HG03175 (cell line): Measurements from ENCODE around the gene UNKL.

Experiments
- ATAC-seq: cut with Tn5 transposase; IDR thresholded peaks from one replicate; pipeline ENCODE4 v1.9.1; 2021; ENCODE audit warnings: mild to moderate bottlenecking, moderate library complexity; ENCODE audit not compliant: unreplicated experiment

The UNKL gene

DNA sequence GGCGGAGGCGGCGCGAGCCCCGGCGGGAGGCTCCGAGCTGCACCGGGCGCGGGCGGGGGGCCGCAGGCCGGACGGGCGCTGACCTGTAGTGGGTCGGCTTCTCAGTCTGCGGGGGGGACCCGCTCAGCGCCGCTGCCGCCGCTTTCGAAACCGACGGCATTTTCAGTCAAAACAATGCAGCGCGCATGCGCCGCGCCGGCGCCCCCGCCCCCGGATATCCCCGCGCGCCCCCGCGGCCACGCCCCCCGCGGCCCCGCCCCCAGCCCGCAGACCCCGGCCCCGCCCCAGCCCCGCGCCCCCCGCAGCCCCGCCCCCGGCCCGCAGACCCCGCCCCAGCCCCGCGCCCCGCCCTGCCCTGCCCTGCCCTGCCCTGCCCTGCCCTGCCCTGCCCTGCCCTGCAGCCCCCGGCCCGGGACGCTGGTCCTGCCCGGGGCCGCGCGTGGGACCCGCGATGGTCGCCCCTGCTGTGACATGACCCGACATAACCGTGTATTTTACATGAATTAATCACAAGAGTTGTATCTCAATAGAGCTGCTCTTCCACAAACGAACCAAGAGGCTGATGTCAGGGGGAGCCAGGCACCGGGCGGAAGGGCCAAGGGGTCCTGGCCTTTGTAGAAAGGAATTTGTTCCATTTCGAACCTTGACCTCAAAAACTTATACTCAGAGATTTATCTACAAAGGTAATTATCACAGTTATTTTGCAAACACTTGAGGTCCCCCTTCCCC, at the start of gene UNKL:
TSS of gene UNKL (minus strand) at position 173 of the 729 bp plus-strand sequence. CDS start at position 160, 13 bp downstream.
- ATAC-seq: peak; percentile 56

- no peak for ATAC-seq
These were observed 46.6 kb upstream of the UNKL start for GRCh38 chr16:1461146-1461545.

- ATAC-seq: no peak
These were observed 46.2 kb upstream of the UNKL start for GRCh38 chr16:1460602-1461138.

DNA sequence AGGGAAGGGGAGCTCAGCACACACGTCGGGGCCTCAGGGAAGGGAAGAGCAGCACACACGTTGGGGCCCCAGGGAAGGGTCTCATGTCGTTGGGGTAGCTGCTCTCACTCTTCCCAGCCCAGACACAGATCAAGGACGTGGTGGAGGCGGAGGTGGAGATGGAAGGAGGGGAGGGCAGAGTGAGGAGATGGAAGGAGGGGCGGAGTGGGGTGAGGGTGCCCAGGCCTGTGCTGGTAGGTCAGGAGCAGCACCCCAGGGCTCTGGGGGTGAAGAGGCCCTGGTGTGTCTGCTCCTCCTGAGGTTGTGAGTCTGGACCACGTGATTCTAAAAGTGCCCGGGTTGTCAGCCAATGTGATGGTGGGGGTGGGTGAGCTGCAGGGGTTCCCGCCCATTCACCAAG, 45.5 kb upstream of the UNKL start:
- no peak for ATAC-seq

DNA sequence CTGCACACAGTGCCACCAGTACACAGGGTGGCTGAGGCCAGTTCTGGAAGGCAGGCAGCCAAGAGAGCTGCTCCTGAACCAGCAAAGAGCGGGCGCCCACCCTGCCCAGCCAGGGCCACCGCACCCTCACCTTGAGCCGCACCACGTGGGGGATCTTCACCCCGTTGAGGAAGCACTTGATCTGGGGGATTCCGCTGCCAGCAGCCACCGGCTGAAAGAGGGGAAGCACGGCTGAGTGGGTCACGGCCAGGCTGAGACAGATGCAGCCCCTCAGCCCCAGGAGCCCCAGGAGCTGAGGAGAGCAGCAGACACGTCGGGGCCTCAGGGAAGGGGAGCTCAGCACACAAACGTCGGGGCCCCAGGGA, 44.5 kb upstream of the UNKL start:
- no peak for ATAC-seq

DNA sequence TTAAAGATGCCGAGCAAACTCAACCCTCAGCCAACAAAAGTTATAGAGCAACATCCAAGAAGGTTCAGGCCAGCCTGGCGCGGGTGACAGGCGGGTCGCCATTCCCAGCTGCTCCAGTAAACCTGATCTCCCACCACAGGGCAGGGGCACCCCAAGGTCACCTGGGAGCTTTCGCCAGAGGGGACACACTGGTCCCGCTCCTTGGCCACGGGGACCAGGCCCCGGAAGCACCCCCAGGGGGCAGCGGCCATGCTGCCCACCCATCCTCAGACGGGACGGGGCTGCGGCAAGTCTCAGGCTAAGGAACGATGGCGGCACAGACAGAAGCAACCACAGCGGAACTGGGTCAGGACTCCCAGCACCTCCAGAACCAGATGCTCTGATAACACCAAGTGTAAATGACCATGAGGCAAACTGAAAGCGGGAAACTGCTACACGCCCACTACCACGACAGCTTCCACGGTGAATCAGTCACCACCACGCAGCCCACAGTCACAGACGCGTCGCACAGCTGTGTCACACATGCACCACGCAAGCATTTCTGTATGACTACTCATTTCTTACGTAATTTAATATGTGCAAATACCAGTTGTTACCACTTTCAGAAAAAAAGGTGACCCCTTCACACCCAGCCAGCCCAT, 44.0 kb upstream of the UNKL start:
- ATAC-seq: no peak

- no peak for ATAC-seq
These were observed 43.2 kb upstream of the UNKL start for GRCh38 chr16:1457489-1458245.

DNA sequence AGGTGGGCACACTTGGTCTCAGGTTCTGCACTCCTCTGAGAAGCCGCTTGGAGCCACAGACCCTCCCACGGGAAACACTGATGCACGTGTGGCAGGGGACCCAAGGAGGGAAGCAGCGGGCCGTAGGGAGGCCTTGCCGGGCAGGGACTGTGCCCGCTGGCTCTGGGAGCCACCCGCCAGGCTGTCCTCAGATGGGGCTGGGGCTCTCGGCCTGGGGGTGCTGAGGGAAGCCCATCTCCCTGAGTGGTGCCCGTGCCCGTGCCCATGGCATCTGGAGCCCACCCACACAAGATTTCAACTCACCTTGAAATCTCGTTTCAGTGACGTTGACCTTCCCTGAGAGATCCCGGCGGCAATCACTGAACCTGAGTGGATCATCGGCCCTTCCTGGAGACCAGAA, 42.4 kb upstream of the UNKL start:
- no peak for ATAC-seq

- no peak for ATAC-seq
These were observed 41.0 kb upstream of the UNKL start for GRCh38 chr16:1455190-1456171.

DNA sequence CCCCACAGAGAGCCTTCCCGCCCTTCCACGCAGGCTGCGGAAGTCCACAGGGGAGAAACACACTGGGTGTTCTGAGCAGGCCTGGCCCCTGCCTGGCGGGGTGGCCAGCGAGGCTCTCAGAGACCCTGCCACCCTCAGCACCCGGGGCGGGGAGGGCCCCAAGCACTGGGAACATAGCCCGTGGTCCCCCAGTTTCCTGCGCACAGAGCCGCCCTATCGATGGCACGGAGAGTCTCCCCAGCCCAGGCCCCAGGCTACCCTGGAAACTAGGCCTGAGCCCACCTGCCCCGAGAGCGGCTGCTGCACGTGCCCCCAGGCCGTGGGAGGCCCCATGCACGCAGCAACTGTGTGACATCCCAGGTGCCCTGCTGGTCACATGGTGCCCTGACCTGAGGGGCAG, 40.1 kb upstream of the UNKL start:
- no peak for ATAC-seq

GRCh38 chr16:1453316-1453715, 38.8 kb upstream of the UNKL start:
- ATAC-seq: no peak

DNA sequence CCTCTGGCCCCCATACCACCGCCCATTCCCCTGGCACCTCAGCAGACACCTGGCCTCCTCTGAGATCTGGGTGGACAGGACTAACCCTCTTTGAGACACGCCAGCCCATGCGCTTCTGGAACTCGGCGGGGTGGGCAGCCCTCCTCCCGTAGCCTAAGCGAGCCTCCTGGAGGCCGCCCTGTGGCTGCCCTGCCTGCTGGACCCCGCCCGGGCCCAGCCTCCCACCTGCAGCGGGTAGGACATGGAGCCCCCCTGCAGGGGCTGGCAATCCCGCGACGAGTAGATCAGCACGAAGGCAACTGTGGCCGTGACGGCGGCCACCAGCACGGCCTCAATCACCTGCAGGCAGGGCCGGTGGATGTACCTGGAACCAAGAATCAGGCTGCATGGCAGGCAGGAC, 38.0 kb upstream of the UNKL start:
- no peak for ATAC-seq

DNA sequence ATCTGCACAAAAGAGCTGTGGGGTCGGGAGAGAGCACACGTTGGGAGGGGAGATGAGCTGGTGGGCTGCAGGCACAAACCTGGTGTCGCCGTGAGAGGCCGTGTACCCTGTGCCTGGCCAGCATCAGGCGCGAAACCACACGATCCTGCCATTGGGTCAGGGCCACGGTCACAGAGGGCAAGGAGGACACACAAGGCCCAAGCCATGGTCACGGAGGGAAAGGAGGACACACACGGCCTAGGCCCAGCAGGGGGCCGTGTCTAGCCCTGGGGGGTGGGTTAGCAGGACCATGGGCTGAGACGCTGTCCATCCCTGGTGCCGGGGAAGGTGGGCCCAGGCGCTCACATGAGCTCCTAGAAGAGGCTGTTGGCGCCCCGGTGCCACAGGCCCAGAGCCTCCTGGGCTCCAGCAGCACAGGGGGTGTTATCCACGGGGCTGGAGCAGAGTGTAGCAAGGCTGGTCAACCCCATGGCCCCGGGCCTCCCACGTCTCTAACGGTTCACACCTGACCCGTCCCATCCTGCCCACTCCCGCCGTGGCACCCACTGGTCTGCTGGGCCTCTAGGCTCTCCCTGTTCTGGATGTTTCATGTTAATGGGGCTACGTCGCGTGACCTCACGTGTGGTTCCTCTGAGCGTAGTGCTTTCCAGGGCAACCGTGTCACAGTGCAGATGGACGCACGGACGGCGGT, 37.3 kb upstream of the UNKL start:
- ATAC-seq: no peak

DNA sequence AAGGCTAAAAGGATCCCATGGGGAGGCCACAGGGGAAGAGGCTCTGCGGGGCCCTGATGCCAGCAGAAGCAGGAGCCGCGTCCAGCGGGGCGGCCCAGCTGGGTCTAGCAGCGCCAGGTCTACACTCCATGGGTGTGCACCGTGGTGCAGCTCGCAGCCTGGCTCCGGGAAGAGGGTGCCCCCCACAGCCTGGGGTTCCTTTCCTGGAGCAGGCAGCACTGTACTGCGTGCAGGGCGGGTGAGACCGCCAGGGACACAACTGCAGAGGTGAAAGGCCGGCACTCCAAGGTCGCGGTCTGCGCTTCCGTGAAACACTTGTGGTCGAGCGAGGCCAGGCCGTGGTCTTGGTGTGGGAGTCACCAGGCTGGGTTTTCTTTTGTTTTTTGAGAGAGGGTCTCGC, 36.3 kb upstream of the UNKL start:
- ATAC-seq: no peak

GRCh38 chr16:1450218-1450617, 35.7 kb upstream of the UNKL start:
- no peak for ATAC-seq

- ATAC-seq: no peak
These were observed 34.8 kb upstream of the UNKL start for GRCh38 chr16:1449201-1449788.

DNA sequence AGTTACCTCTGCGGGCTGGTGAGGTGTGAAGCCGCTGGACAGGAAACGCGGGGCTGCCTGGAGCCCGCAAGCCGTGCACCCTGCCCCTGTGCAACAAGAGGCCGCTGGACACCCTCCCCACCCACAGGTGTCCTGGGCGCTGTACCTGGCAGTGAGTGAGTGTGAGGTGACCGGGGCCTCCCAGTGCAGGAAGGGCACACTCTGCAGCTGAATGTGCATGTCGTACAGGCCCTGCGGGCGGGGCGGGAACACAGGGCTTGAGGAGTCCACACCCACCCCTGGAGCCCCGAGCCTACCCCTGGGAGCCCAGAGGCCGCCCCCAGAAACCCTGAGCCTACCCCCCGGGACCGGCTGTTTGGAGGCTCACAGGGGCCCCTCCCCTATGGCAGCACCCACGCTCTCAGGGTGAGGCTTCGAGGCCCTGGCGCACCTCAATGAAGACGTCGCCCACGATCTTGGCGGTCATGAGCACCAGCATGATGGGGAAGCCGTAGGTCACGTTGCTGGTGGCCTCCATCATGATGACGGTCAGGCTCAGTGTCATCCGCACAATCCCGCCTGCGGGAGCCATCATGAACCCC, 34.1 kb upstream of the UNKL start:
- ATAC-seq: no peak

DNA sequence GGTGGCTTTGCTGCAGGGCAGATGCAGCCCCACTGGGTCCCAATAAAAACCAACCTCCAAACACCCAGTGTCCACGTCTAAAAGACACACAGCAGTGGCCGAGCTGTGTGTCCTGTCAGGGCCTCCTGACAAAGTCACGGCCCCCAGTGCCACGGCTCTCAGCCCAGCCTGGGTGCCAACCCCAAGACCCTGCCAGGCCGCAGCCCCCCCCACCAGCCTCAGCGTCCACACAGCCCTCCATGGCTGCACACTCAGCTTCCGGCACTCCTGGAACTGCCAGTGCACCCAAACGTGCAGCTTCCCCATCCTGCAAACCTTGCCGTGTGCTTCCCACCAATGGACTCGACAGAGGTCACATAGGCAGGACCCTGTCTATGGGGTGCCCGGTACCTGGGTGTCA, 33.5 kb upstream of the UNKL start:
- no peak for ATAC-seq
